HepG2 (cell line): Measurements from ENCODE around the gene PSENEN. TPM values are rescaled to one million over a fixed set of nuclear protein-coding genes. Genes with fewer than 3 reads are reported as not detected.

Experiments used
- ATAC-seq: fragments of 200-7000 bp; cut with Tn5 transposase; 3 replicates; pipeline ENCODE4 v1.9.1; 2020; ENCODE audit warnings: mild to moderate bottlenecking, moderate library complexity
- BruUV-seq: library from RNA; stranded (reverse); fragments of 400-500 nt; replicated peaks from 2 replicates; lab custom pipeline; 2021; lab: Mats Ljungman, UMichigan
- CTCF ChIA-PET: fragments of 300-600 bp; formaldehyde crosslinking; extraction: SDS; loops from one replicate; lab custom pipeline; 2021; ENCODE audit warnings: low total read pairs, inconsistent platforms, low intra/inter-chr PET ratio; lab: Yijun Ruan, JAX
- POLR2A ChIA-PET: fragments of 350-600 bp; sonication (Branson Sonifier 250); formaldehyde crosslinking; loops from one replicate; lab custom pipeline; 2020; ENCODE audit warnings: antibody characterized with exemption, inconsistent platforms; lab: Yijun Ruan, JAX
- DNase-seq: peaks from one replicate; pipeline ENCODE4 v3.0.0-alpha.2; 2015; ENCODE audit warnings: low spot score
- FAIRE-seq: peaks from 3 replicates; lab custom pipeline; 2011; peaks lifted over from hg19 to GRCh38; lab: Jason Lieb, UNC
- H2AFZ ChIP-seq: one replicate; pipeline ENCODE4 v1.6.1; 2011; ENCODE audit warnings: low read length, inconsistent platforms
- H3K27ac ChIP-seq: fragments of 300-600 bp; 3 replicates; pipeline ENCODE4 v1.8.0; 2011; ENCODE audit warnings: mixed run types, mild to moderate bottlenecking, mixed read lengths, low read length, inconsistent platforms; ENCODE audit not compliant: insufficient read depth; ENCODE audit errors: extremely low read length
- H3K27me3 ChIP-seq, 2 experiments: fragments of 200-600 bp in 1 of 2; 2 replicates in 1 of 2; 3 replicates in 1 of 2; pipeline versions ENCODE4 v1.6.0 to v1.8.0; 2011; ENCODE audit warnings: low read length in 2 of 2, mild to moderate bottlenecking in 2 of 2, moderate library complexity in 2 of 2, inconsistent platforms in 1 of 2; ENCODE audit not compliant: insufficient read depth in 2 of 2, control insufficient read depth in 1 of 2
- H3K36me3 ChIP-seq, 2 experiments: fragments of 200-600 bp in 1 of 2; replicated peaks in 1 of 2; 2 replicates in 1 of 2; 3 replicates in 1 of 2; pipeline versions ENCODE4 v1.5.1 to v1.8.0; 2011; ENCODE audit warnings: low read length in 2 of 2, inconsistent platforms in 1 of 2; ENCODE audit not compliant: insufficient read depth in 2 of 2, control insufficient read depth in 1 of 2
- H3K4me1 ChIP-seq: 2 replicates; pipeline ENCODE4 v1.5.1; 2012; ENCODE audit warnings: low read length, inconsistent platforms; ENCODE audit not compliant: insufficient read depth
- H3K4me2 ChIP-seq: 2 replicates; pipeline ENCODE4 v1.6.0; 2011; ENCODE audit warnings: low read depth, low read length, inconsistent platforms
- H3K4me3 ChIP-seq, 3 experiments: fragments of 200-600 bp in 1 of 3; sonication (generic), shearing (Covaris generic) in 1 of 3; replicated peaks in 1 of 3; 2 replicates each; pipeline ENCODE4 v1.5.1; 2011 to 2016; ENCODE audit warnings: low read length in 3 of 3, inconsistent platforms in 2 of 3, low read depth in 2 of 3, mild to moderate bottlenecking in 2 of 3, control low read depth in 1 of 3, mixed read lengths in 1 of 3; ENCODE audit not compliant: insufficient read depth in 1 of 3
- H3K79me2 ChIP-seq: one replicate; pipeline ENCODE4 v1.6.1; 2011; ENCODE audit warnings: low read length, inconsistent platforms; ENCODE audit not compliant: insufficient read depth
- H3K9ac ChIP-seq: 2 replicates; pipeline ENCODE4 v1.6.0; 2011; ENCODE audit warnings: mild to moderate bottlenecking, low read depth, low read length, inconsistent platforms; ENCODE audit not compliant: insufficient read depth
- H3K9me3 ChIP-seq: 2 replicates; pipeline ENCODE4 v1.5.1; 2012; ENCODE audit warnings: mild to moderate bottlenecking, low read length
- H4K20me1 ChIP-seq: 2 replicates; pipeline ENCODE4 v1.6.0; 2011; ENCODE audit warnings: inconsistent platforms, mild to moderate bottlenecking, low read length, moderate library complexity; ENCODE audit not compliant: insufficient read depth
- FOXK2 ChIP-seq: fragments of 450-650 bp; IDR thresholded peaks from 2 replicates; pipeline ENCODE4 v1.6.1; 2016
- KDM6A ChIP-seq: IDR thresholded peaks from 2 replicates; pipeline ENCODE4 v1.6.1; 2016; ENCODE audit warnings: low read depth
- NR2F1 ChIP-seq, 2 experiments: fragments of 450-650 bp in 1 of 2; formaldehyde crosslinking in 1 of 2; IDR thresholded peaks; 2 replicates each; pipeline versions ENCODE4 v1.5.0 to v1.6.1; 2016 to 2020; ENCODE audit warnings: mild to moderate bottlenecking in 1 of 2, missing compliant biosample characterization in 1 of 2, missing genetic modification reagents in 1 of 2, moderate library complexity in 1 of 2
- REXO4 ChIP-seq: sonication (generic); formaldehyde crosslinking; IDR thresholded peaks from 2 replicates; pipeline ENCODE4 v1.8.0; 2022; ENCODE audit warnings: missing genetic modification reagents, mild to moderate bottlenecking, borderline replicate concordance
- ZNF17 ChIP-seq: sonication (generic); formaldehyde crosslinking; IDR thresholded peaks from 2 replicates; pipeline ENCODE4 v1.5.0; 2020; ENCODE audit warnings: mild to moderate bottlenecking, missing genetic modification reagents
- ZNF235 ChIP-seq: sonication (generic); formaldehyde crosslinking; IDR thresholded peaks from 2 replicates; pipeline ENCODE4 v1.8.1; 2023; ENCODE audit warnings: mild to moderate bottlenecking, missing genetic modification reagents, borderline replicate concordance
- ZNF614 ChIP-seq: IDR thresholded peaks from 2 replicates; pipeline ENCODE4 v1.6.1; 2018; ENCODE audit warnings: missing biosample characterization, missing genetic modification reagents, inconsistent platforms, borderline replicate concordance
- WGBS: methylation state at CpG from one replicate; pipeline ENCODE4 v1.1.6; 2017; ENCODE audit warnings: low lambda C conversion rate; 5-methylcytosine and 5-hydroxymethylcytosine counted together
- in situ Hi-C: cut with HindIII; loops from 2 replicates; pipeline ENCODE4 v1.10.0; 2017; ENCODE audit warnings: low pct_unique_long_range_greater_than_20kb; ENCODE audit not compliant: extremely low pct_ligation_motif_present
- intact Hi-C: fragments of 100-400 bp; cut with micrococcal nuclease; formaldehyde crosslinking; loops from one replicate; pipeline ENCODE4 v1.10.0; 2022; ENCODE audit not compliant: unreplicated experiment
- polyA plus RNA-seq, 8 experiments: library from polyadenylated mRNA; depleted of rRNA in 3 of 8; stranded (reverse) in 7 of 8; unstranded in 1 of 8; fragments of >200 nt; fragmentation: Illumina TruSeq in 4 of 8; extraction: Trizol in 4 of 8; gene quantifications; 2 replicates each; pipeline versions ENCODE4 v1.2.1 to v1.2.3, GENCODE V29; 2011 to 2016; ENCODE audit warnings: low read depth in 4 of 8, missing spikeins in 1 of 8, mixed read lengths in 1 of 8; ENCODE audit not compliant: insufficient read depth in 1 of 8
- total RNA-seq, 5 experiments: library from RNA; depleted of rRNA; stranded (reverse); fragments of >200 nt; fragmentation: Illumina TruSeq; extraction: Trizol; gene quantifications; 2 replicates each; pipeline ENCODE4 v1.2.3, GENCODE V29; 2016; ENCODE audit warnings: low read depth in 1 of 5
- TF ChIP-seq, protein P1 (sequence below): sonication (generic); formaldehyde crosslinking; IDR thresholded peaks from 2 replicates; pipeline ENCODE4 v1.5.0; 2020; ENCODE audit warnings: missing genetic modification reagents
- TF ChIP-seq, protein P2 (sequence below): IDR thresholded peaks from 2 replicates; pipeline ENCODE4 v1.6.1; 2016; ENCODE audit warnings: low read depth
- TF ChIP-seq, protein P3 (sequence below): sonication (generic); formaldehyde crosslinking; IDR thresholded peaks from 2 replicates; pipeline ENCODE4 v1.4.0; 2020; ENCODE audit warnings: missing genetic modification reagents, borderline replicate concordance

PSENEN gene
- total and polyA plus RNA-seq, 2 of the 13 experiments (the other 11 are each of a cell fraction or from before 2014, with no cell fraction given) = 16.9 to 34.2 TPM

DNA sequence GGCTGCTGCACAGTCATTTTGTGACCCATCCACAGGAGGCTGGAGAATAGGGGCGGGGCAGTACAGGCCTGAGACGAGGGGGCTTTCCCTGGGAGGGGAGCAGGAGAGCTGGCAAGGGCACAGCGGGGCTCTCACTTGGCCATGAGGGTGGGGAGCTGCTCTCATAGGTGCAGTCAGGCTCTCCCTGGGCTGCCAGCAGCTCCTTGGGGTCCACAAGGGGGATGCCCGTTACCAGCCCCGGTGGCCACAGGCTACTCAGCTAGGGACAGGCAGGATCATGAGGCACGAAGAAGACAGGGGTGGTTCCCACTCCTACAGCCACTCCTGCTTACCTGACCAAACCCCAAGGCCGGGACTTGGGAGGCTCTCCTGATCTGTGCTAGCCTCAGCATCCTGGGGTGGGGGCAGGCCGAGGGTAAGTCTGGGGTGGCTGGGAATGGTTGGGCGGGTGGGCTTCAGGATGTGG is 46.4 kb downstream of the PSENEN start:
- ChIA-PET POLR2A (interaction anchor here (1.6 kb wide), 1 partner anchor 57 kb away, joined by 3 read pairs; no protein-coding TSS in a partner anchor), CTCF (no interaction called here)
- intact Hi-C loops (loop anchor here (1.0 kb wide), 1 partner anchor 51 kb away; no protein-coding TSS in a partner anchor), in situ Hi-C loops (no loop called here)
- no peaks in the 10 kb centered on the region for H3K36me3 ChIP-seq
- no peak overlapping the region for H3K27ac ChIP-seq
- H3K4me3 ChIP-seq = no peak overlapping the region
- WGBS = 54% methylated on average over 3 of the region's 9 CpGs
- peak overlapping the region; percentile 61; the same call in 1 of the 2 replicates for H3K4me2 ChIP-seq
- BruUV-seq = no TSS peak
- TF ChIP-seq, protein P1, sequence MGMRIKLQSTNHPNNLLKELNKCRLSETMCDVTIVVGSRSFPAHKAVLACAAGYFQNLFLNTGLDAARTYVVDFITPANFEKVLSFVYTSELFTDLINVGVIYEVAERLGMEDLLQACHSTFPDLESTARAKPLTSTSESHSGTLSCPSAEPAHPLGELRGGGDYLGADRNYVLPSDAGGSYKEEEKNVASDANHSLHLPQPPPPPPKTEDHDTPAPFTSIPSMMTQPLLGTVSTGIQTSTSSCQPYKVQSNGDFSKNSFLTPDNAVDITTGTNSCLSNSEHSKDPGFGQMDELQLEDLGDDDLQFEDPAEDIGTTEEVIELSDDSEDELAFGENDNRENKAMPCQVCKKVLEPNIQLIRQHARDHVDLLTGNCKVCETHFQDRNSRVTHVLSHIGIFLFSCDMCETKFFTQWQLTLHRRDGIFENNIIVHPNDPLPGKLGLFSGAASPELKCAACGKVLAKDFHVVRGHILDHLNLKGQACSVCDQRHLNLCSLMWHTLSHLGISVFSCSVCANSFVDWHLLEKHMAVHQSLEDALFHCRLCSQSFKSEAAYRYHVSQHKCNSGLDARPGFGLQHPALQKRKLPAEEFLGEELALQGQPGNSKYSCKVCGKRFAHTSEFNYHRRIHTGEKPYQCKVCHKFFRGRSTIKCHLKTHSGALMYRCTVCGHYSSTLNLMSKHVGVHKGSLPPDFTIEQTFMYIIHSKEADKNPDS (CRISPR knock-in tag) = no peak
- TF ChIP-seq NR2F1 (CRISPR knock-in tag; IDR thresholded peaks at IDR 0.05) = no peak
- no peak for TF ChIP-seq REXO4 (CRISPR knock-in tag)
- TF ChIP-seq KDM6A = no peak
- no peak for TF ChIP-seq ZNF235 (CRISPR knock-in tag)
- TF ChIP-seq FOXK2 = no peak
- TF ChIP-seq, protein P2, sequence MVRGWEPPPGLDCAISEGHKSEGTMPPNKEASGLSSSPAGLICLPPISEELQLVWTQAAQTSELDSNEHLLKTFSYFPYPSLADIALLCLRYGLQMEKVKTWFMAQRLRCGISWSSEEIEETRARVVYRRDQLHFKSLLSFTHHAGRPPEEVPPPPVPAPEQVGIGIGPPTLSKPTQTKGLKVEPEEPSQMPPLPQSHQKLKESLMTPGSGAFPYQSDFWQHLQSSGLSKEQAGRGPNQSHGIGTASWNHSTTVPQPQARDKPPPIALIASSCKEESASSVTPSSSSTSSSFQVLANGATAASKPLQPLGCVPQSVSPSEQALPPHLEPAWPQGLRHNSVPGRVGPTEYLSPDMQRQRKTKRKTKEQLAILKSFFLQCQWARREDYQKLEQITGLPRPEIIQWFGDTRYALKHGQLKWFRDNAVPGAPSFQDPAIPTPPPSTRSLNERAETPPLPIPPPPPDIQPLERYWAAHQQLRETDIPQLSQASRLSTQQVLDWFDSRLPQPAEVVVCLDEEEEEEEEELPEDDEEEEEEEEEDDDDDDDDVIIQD (CRISPR knock-in tag) = no peak
- TF ChIP-seq, protein P3, sequence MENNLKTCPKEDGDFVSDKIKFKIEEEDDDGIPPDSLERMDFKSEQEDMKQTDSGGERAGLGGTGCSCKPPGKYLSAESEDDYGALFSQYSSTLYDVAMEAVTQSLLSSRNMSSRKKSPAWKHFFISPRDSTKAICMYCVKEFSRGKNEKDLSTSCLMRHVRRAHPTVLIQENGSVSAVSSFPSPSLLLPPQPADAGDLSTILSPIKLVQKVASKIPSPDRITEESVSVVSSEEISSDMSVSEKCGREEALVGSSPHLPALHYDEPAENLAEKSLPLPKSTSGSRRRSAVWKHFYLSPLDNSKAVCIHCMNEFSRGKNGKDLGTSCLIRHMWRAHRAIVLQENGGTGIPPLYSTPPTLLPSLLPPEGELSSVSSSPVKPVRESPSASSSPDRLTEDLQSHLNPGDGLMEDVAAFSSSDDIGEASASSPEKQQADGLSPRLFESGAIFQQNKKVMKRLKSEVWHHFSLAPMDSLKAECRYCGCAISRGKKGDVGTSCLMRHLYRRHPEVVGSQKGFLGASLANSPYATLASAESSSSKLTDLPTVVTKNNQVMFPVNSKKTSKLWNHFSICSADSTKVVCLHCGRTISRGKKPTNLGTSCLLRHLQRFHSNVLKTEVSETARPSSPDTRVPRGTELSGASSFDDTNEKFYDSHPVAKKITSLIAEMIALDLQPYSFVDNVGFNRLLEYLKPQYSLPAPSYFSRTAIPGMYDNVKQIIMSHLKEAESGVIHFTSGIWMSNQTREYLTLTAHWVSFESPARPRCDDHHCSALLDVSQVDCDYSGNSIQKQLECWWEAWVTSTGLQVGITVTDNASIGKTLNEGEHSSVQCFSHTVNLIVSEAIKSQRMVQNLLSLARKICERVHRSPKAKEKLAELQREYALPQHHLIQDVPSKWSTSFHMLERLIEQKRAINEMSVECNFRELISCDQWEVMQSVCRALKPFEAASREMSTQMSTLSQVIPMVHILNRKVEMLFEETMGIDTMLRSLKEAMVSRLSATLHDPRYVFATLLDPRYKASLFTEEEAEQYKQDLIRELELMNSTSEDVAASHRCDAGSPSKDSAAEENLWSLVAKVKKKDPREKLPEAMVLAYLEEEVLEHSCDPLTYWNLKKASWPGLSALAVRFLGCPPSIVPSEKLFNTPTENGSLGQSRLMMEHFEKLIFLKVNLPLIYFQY = no peak
- TF ChIP-seq ZNF17 (CRISPR knock-in tag) = no peak
- TF ChIP-seq ZNF614 (CRISPR knock-in tag) = no peak
- ATAC-seq (no peak; the same call in 2 of the 3 replicates), DNase-seq (no peak), FAIRE-seq (no peak)
- no peaks in the 10 kb centered on the region for H3K79me2 ChIP-seq
- H2AFZ ChIP-seq = no peak overlapping the region
- H3K9me3 ChIP-seq = no peaks in the 10 kb centered on the region
- H4K20me1 ChIP-seq = no peaks in the 10 kb centered on the region
- no peak overlapping the region for H3K9ac ChIP-seq
- H3K4me1 ChIP-seq = peaks cover 36% of the 10 kb centered on the region
- peaks cover 0 to 4% of the 10 kb centered on the region in 2 experiments; a peak in 3 of 5 replicates for H3K27me3 ChIP-seq
